Measurements from ENCODE around the gene ATP8A2. TPM values are rescaled to one million over a fixed set of nuclear protein-coding genes. Genes with fewer than 3 reads are reported as not detected.

The ATP8A2 gene
- total RNA-seq, 1 donor from 2014 or later: 1.9 TPM

DNA sequence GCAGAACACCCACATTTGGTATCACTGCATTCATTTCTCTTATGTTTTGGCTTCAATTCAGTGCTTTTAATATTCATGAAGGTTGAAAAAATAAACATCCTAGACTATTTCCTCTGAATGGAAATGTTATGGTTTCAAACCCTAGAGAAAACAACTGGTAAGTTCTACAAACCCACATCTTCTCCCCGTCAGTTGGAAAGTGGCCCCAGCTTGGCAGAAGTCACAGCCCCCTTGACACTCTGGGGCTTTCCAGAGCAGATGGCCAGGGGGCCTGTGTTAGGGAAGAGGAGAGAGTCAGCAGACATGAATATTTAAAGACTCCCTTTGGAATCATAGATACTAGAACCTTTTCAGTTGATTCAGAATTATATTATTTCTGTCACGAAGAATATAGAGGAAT, 556.2 kb downstream of the ATP8A2 start:
- Mint-ChIP-seq H3K27me3 (ENCODE audit: low read depth) (no peaks in the 10 kb centered on the region), H3K4me3 (ENCODE audit: unreplicated experiment) (no peak overlapping the region), H3K9me3 (ENCODE audit: low read depth) (no peaks in the 10 kb centered on the region), H3K4me1 (ENCODE audit: low read depth) (peaks cover 29% of the 10 kb centered on the region), H3K27ac (ENCODE audit: unreplicated experiment) (peak overlapping the region; percentile 45), H3K36me3 (ENCODE audit: low read depth) (no peaks in the 10 kb centered on the region)
- TF ChIP-seq, protein P1, sequence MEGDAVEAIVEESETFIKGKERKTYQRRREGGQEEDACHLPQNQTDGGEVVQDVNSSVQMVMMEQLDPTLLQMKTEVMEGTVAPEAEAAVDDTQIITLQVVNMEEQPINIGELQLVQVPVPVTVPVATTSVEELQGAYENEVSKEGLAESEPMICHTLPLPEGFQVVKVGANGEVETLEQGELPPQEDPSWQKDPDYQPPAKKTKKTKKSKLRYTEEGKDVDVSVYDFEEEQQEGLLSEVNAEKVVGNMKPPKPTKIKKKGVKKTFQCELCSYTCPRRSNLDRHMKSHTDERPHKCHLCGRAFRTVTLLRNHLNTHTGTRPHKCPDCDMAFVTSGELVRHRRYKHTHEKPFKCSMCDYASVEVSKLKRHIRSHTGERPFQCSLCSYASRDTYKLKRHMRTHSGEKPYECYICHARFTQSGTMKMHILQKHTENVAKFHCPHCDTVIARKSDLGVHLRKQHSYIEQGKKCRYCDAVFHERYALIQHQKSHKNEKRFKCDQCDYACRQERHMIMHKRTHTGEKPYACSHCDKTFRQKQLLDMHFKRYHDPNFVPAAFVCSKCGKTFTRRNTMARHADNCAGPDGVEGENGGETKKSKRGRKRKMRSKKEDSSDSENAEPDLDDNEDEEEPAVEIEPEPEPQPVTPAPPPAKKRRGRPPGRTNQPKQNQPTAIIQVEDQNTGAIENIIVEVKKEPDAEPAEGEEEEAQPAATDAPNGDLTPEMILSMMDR (IDR thresholded peaks at IDR 0.05): no peak
- no peak for DNase-seq (ENCODE audit: low spot score)

DNA sequence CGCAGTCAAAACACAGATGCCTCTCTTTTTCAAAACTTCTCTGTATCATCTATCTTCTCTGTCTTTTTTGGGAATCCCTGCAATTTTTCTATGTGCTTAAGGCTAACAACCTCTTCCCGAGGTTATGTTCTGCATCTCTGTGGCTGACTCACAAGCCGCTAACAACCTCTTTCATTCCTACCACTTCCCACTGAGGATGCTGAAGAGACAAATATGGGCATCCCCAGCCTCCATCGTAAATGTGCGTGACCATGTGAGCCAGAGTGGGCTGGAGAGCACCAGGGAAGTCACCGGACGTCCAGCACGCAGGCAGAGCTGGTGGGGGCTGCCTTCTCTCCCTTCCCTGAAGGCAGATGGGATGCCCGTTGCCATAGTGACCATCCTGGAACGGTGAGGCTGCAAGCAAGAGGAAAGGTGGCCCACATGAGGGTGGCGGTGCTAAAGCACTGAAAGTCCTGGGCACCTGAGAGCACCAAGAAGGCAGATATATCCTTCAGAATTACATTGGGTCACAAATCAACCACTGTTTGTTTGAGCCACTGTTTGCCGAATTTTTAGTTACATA, 557.2 kb downstream of the ATP8A2 start:
- TF ChIP-seq, protein P1 (IDR thresholded peaks at IDR 0.05): no peak
- H3K36me3 Mint-ChIP-seq (ENCODE audit: low read depth): no peaks in the 10 kb centered on the region
- no peaks in the 10 kb centered on the region for H3K9me3 Mint-ChIP-seq (ENCODE audit: low read depth)
- peaks cover 21% of the 10 kb centered on the region for H3K4me1 Mint-ChIP-seq (ENCODE audit: low read depth)
- no peaks in the 10 kb centered on the region for H3K27me3 Mint-ChIP-seq (ENCODE audit: low read depth)
- no peak for DNase-seq (ENCODE audit: low spot score)
- peak overlapping the region; percentile 9 for H3K27ac Mint-ChIP-seq (ENCODE audit: unreplicated experiment)
- no peak overlapping the region for H3K4me3 Mint-ChIP-seq (ENCODE audit: unreplicated experiment)

DNA sequence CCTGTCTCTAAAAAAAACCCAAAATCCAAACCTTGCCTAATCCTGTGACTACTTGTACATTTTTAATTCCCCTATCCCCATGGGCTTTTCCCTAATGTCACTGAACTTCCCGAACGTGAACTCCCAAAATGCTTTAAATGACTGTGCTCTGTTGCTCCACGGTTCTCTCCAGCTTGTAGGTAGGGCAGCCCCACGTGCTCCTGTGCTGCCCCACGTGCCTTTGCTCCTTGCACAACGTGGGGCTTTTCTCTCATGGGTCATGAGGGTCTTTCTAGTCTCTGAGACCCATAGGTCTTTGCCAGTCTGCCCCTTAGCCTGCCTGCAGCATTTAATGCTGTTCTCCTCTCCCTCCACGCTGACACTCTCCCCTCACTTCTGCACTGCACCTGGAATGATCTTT, 558.0 kb downstream of the ATP8A2 start:
- DNase-seq (ENCODE audit: low spot score): no peak
- Mint-ChIP-seq H3K27me3 (ENCODE audit: low read depth) (no peaks in the 10 kb centered on the region), H3K4me3 (ENCODE audit: unreplicated experiment) (no peak overlapping the region), H3K36me3 (ENCODE audit: low read depth) (no peaks in the 10 kb centered on the region), H3K27ac (ENCODE audit: unreplicated experiment) (no peak overlapping the region), H3K9me3 (ENCODE audit: low read depth) (no peaks in the 10 kb centered on the region), H3K4me1 (ENCODE audit: low read depth) (peaks cover 18% of the 10 kb centered on the region)
- TF ChIP-seq, protein P1 (IDR thresholded peaks at IDR 0.05): no peak

DNA sequence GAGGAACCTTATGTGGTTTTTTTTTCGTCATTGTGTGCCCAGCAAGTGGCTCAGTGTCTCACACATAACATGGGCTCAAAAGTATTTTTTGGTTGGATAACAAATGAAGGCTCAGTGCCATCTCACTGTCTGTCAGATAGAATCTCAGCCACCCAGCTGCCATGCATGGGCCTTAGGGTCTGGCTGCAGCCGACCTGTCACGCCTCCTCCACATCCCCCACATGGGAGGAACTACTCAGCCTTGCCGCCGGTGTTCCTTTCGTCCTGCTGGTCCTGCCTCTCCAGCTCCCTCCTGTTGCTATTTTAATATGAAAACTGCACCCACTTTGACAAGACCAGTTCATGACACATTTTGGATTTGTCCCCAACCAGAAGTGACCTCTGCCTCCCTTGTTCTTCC, 558.9 kb downstream of the ATP8A2 start:
- DNase-seq (ENCODE audit: low spot score): no peak
- no peak overlapping the region for H3K4me3 Mint-ChIP-seq (ENCODE audit: unreplicated experiment)
- no peaks in the 10 kb centered on the region for H3K36me3 Mint-ChIP-seq (ENCODE audit: low read depth)
- H3K27me3 Mint-ChIP-seq (ENCODE audit: low read depth): no peaks in the 10 kb centered on the region
- H3K27ac Mint-ChIP-seq (ENCODE audit: unreplicated experiment): no peak overlapping the region
- no peaks in the 10 kb centered on the region for H3K9me3 Mint-ChIP-seq (ENCODE audit: low read depth)
- TF ChIP-seq, protein P1 (IDR thresholded peaks at IDR 0.05): no peak
- H3K4me1 Mint-ChIP-seq (ENCODE audit: low read depth): peaks cover 18% of the 10 kb centered on the region

DNA sequence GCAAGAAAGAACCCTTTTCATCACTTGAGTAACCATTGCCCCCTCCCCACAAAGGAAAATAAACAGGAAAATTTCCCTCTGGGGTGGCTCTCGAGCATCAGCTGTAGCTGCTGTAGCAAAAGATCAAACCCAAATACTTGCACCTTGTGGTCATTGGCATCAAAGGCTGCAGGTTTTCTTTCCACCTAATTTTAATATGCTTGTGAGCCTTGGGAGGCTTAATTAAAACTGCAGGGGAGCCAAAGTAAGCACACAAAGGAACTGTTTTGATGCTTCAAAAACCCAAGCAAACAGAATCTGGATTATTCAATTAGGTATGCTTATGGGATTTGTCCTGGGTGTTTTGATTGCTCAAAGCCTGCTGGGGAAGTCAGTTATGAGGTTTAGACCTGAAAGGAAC, 560.6 kb downstream of the ATP8A2 start:
- Mint-ChIP-seq H3K9me3 (ENCODE audit: low read depth) (no peaks in the 10 kb centered on the region), H3K27me3 (ENCODE audit: low read depth) (no peaks in the 10 kb centered on the region), H3K4me3 (ENCODE audit: unreplicated experiment) (no peak overlapping the region), H3K4me1 (ENCODE audit: low read depth) (peaks cover 18% of the 10 kb centered on the region), H3K36me3 (ENCODE audit: low read depth) (no peaks in the 10 kb centered on the region), H3K27ac (ENCODE audit: unreplicated experiment) (no peak overlapping the region)
- DNase-seq (ENCODE audit: low spot score): no peak
- TF ChIP-seq, protein P1 (IDR thresholded peaks at IDR 0.05): no peak

Measured in chondrocyte (in vitro differentiated cells).